Transverse colon (tissue), 4 donors: ENCODE data around the gene SLC35G4.

Experiments
- CTCF ChIP-seq, 5 experiments: fragments of 200-600 bp in 3 of 5; fragments of 450-650 bp in 2 of 5; sonication (generic) in 3 of 5; IDR thresholded peaks; 1 replicate in 2 of 5; 2 replicates in 3 of 5; pipeline ENCODE4 v1.5.1; 2016 to 2017; ENCODE audit warnings: antibody characterized with exemption in 5 of 5, inconsistent platforms in 3 of 5, mild to moderate bottlenecking in 2 of 5, moderate library complexity in 1 of 5
- POLR2A ChIP-seq: fragments of 450-650 bp; IDR thresholded peaks from one replicate; pipeline ENCODE4 v1.6.1; 2016; ENCODE audit warnings: antibody characterized with exemption, mild to moderate bottlenecking, moderate library complexity
- POLR2AphosphoS5 ChIP-seq, 3 donors: sonication (generic); formaldehyde crosslinking; IDR thresholded peaks; one replicate each; pipeline ENCODE4 v1.6.1; 2016; ENCODE audit warnings: antibody characterized with exemption in 3 of 3

DNA sequence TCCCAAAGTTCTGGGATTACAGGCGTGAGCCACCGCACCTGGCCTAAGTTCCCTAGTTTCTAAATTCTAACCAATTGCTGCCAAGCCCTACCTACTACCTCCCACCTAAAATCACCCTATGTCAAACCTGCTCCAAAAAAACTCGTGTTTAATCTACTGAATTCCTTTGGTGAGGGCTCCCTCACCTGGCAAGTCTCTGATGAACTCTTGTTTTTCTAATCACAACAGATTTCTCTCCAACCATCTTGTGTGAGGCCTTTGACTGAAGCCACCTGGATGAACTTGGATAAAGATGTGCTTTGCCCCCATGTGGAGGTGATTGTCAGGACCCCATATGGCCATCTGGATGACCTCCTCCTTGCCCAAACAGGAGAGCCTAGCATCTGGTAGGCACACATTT, 17.4 kb upstream of the SLC35G4 start:
- TF ChIP-seq CTCF (IDR thresholded peaks at IDR 0.05) = no peak
- no peak for TF ChIP-seq POLR2A
- no peak for TF ChIP-seq POLR2AphosphoS5 (IDR thresholded peaks at IDR 0.05)
